Liver (tissue), 9 donors: ENCODE measurements around the gene NR5A2. TPM values are rescaled to one million over a fixed set of nuclear protein-coding genes. Genes with fewer than 3 reads are reported as not detected.

Experiments used
- DNase-seq: peaks from one replicate; pipeline ENCODE4 v3.0.0-alpha.2; 2017; ENCODE audit warnings: low spot score
- H3K27ac ChIP-seq, 2 donors: one replicate each; pipeline ENCODE4 v1.7.0; 2013; ENCODE audit warnings: inconsistent platforms in 2 of 2, low read length in 2 of 2, control low read depth in 1 of 2, low read depth in 1 of 2, mild to moderate bottlenecking in 1 of 2
- H3K27me3 ChIP-seq, 4 donors: one replicate each; pipeline versions ENCODE4 v1.6.1 to v1.7.0; 2013; ENCODE audit warnings: low read length in 3 of 4, inconsistent platforms in 1 of 4, mild to moderate bottlenecking in 1 of 4, moderate library complexity in 1 of 4; ENCODE audit not compliant: control insufficient read depth in 4 of 4, insufficient read depth in 4 of 4
- H3K36me3 ChIP-seq, 4 donors: one replicate each; pipeline versions ENCODE4 v1.6.1 to v1.7.0; 2013; ENCODE audit warnings: low read length in 3 of 4, mild to moderate bottlenecking in 3 of 4, low read depth in 1 of 4, moderate library complexity in 1 of 4; ENCODE audit not compliant: control insufficient read depth in 4 of 4, insufficient read depth in 3 of 4
- H3K4me1 ChIP-seq, 4 donors: one replicate each; pipeline versions ENCODE4 v1.6.1 to v1.7.0; 2013; ENCODE audit warnings: low read length in 3 of 4, mild to moderate bottlenecking in 3 of 4, moderate library complexity in 1 of 4; ENCODE audit not compliant: control insufficient read depth in 4 of 4, insufficient read depth in 4 of 4
- H3K4me3 ChIP-seq, 3 donors: one replicate each; pipeline versions ENCODE4 v1.6.1 to v1.7.0; 2013; ENCODE audit warnings: low read length in 3 of 3, control low read depth in 1 of 3, low read depth in 1 of 3, mild to moderate bottlenecking in 1 of 3
- H3K9ac ChIP-seq, 2 donors: one replicate each; pipeline ENCODE4 v1.7.0; 2013; ENCODE audit warnings: low read length in 2 of 2, mild to moderate bottlenecking in 2 of 2, moderate library complexity in 2 of 2, control low read depth in 1 of 2, low read depth in 1 of 2
- H3K9me3 ChIP-seq, 4 donors: one replicate each; pipeline versions ENCODE4 v1.6.1 to v1.7.0; 2013; ENCODE audit warnings: low read length in 3 of 4; ENCODE audit not compliant: control insufficient read depth in 4 of 4
- EGR1 ChIP-seq, 2 donors: IDR thresholded peaks; 2 replicates each; pipeline ENCODE4 v1.6.1; 2016 to 2018; ENCODE audit warnings: antibody characterized with exemption in 2 of 2, low read depth in 2 of 2
- FOXA1 ChIP-seq: IDR thresholded peaks from 2 replicates; pipeline ENCODE4 v1.6.1; 2016; ENCODE audit warnings: antibody characterized with exemption
- FOXA2 ChIP-seq: IDR thresholded peaks from 2 replicates; pipeline ENCODE4 v1.6.1; 2016; ENCODE audit warnings: antibody characterized with exemption
- HNF4A ChIP-seq, 2 donors: conservative IDR thresholded peaks; 2 replicates each; pipeline ENCODE4 v1.6.1; 2016; ENCODE audit warnings: antibody characterized with exemption in 2 of 2, mild to moderate bottlenecking in 2 of 2
- HNF4G ChIP-seq: IDR thresholded peaks from 2 replicates; pipeline ENCODE4 v1.6.1; 2016; ENCODE audit warnings: antibody characterized with exemption
- JUND ChIP-seq, 2 donors: IDR thresholded peaks; 2 replicates each; pipeline ENCODE4 v1.6.1; 2016; ENCODE audit warnings: antibody characterized with exemption in 2 of 2
- NR2F2 ChIP-seq: IDR thresholded peaks from 2 replicates; pipeline ENCODE4 v1.6.1; 2016; ENCODE audit warnings: antibody characterized with exemption
- RAD21 ChIP-seq, 2 donors: IDR thresholded peaks; 2 replicates each; pipeline ENCODE4 v1.6.1; 2016; ENCODE audit warnings: antibody characterized with exemption in 2 of 2, mild to moderate bottlenecking in 2 of 2
- RXRA ChIP-seq, 2 donors: IDR thresholded peaks; 2 replicates each; pipeline ENCODE4 v1.6.1; 2017 to 2018; ENCODE audit warnings: antibody characterized with exemption in 2 of 2, mild to moderate bottlenecking in 1 of 2
- SP1 ChIP-seq: IDR thresholded peaks from 2 replicates; pipeline ENCODE4 v1.6.1; 2018; ENCODE audit warnings: antibody characterized with exemption, mild to moderate bottlenecking
- TAF1 ChIP-seq: conservative IDR thresholded peaks from 2 replicates; pipeline ENCODE4 v1.6.1; 2016; ENCODE audit warnings: antibody characterized with exemption, mild to moderate bottlenecking
- YY1 ChIP-seq: IDR thresholded peaks from 2 replicates; pipeline ENCODE4 v1.6.1; 2016; ENCODE audit warnings: antibody characterized with exemption, mild to moderate bottlenecking
- WGBS: extraction: QIAGEN DNeasy Blood & Tissue Kit; methylation state at CpG from one replicate; pipeline ENCODE4 v1.1.7; 2013; 5-methylcytosine and 5-hydroxymethylcytosine counted together
- polyA plus RNA-seq, 2 donors: library from polyadenylated mRNA; stranded (reverse) in 1 of 2; unstranded in 1 of 2; fragments of 200-250 nt in 1 of 2; fragments of >200 nt in 1 of 2; fragmentation: Nextera tagmentation in 1 of 2; extraction: Ambion mirVana in 1 of 2; gene quantifications; one replicate each; pipeline versions ENCODE4 v1.2.1 to v1.2.3, GENCODE V29; 2013 to 2015
- total RNA-seq, 2 donors: library from RNA; depleted of rRNA; stranded (reverse); fragments of >200 nt; gene quantifications; one replicate each; pipeline ENCODE4 v1.2.3, GENCODE V29; 2014
- TF ChIP-seq, protein P1 (sequence below): IDR thresholded peaks from 2 replicates; pipeline ENCODE4 v1.6.1; 2016; ENCODE audit warnings: antibody characterized with exemption
- TF ChIP-seq, protein P2 (sequence below): fragments of 150-350 bp; IDR thresholded peaks from 2 replicates; pipeline ENCODE4 v1.5.1; 2017; ENCODE audit warnings: improper control_type of control experiment, low read depth, low read length; ENCODE audit not compliant: missing input control
- TF ChIP-seq, protein P3 (sequence below): IDR thresholded peaks from 2 replicates; pipeline ENCODE4 v1.6.1; 2016; ENCODE audit warnings: antibody characterized with exemption, mild to moderate bottlenecking
- TF ChIP-seq, protein P4 (sequence below): IDR thresholded peaks from 2 replicates; pipeline ENCODE4 v1.6.1; 2016; ENCODE audit warnings: antibody characterized with exemption
- TF ChIP-seq, protein P5 (sequence below): IDR thresholded peaks from 2 replicates; pipeline ENCODE4 v1.6.1; 2016; ENCODE audit warnings: antibody characterized with exemption
- donor health status: healthy.
- donor health status: healthy.
- donor health status: healthy.
- donor health status: healthy.
- donor health status: healthy.

The NR5A2 gene
- total and polyA plus RNA-seq, 4 donors, result 10.0 to 37.5 (median 21.1) TPM

DNA sequence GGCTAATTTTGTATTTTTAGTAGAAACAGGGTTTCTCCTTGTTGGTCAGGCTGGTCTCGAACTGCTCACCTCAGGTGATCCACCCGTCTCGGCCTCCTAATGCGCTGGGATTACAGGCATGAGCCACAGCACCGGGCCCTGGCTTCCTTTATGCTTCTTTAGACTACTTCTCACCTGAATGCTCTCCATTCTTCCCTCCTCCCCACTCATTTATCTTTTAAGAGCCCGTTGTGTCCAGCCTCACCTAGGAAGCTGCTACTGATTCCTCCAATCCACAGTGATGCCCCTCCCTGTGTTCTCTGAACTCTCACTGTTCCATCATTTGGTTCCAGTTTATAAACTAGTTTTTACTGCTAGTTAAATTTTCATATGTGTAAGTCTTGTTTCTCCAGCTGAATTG lies 44.9 kb upstream of the NR5A2 start:
- DNase-seq, result no peak
- no peaks in the 10 kb centered on the region for H3K27me3 ChIP-seq
- TF ChIP-seq FOXA1 (no peak), HNF4A (conservative IDR thresholded peaks at IDR 0.05) (no peak), RAD21 (IDR thresholded peaks at IDR 0.05) (no peak), FOXA2 (no peak), SP1 (no peak), EGR1 (IDR thresholded peaks at IDR 0.05; ENCODE audit: low read depth in 2 of 2) (no peak), YY1 (no peak), NR2F2 (no peak)
- TF ChIP-seq, protein P1, sequence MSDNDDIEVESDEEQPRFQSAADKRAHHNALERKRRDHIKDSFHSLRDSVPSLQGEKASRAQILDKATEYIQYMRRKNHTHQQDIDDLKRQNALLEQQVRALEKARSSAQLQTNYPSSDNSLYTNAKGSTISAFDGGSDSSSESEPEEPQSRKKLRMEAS, result no peak
- TF ChIP-seq, protein P2, sequence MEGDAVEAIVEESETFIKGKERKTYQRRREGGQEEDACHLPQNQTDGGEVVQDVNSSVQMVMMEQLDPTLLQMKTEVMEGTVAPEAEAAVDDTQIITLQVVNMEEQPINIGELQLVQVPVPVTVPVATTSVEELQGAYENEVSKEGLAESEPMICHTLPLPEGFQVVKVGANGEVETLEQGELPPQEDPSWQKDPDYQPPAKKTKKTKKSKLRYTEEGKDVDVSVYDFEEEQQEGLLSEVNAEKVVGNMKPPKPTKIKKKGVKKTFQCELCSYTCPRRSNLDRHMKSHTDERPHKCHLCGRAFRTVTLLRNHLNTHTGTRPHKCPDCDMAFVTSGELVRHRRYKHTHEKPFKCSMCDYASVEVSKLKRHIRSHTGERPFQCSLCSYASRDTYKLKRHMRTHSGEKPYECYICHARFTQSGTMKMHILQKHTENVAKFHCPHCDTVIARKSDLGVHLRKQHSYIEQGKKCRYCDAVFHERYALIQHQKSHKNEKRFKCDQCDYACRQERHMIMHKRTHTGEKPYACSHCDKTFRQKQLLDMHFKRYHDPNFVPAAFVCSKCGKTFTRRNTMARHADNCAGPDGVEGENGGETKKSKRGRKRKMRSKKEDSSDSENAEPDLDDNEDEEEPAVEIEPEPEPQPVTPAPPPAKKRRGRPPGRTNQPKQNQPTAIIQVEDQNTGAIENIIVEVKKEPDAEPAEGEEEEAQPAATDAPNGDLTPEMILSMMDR, result no peak
- TF ChIP-seq, protein P3, sequence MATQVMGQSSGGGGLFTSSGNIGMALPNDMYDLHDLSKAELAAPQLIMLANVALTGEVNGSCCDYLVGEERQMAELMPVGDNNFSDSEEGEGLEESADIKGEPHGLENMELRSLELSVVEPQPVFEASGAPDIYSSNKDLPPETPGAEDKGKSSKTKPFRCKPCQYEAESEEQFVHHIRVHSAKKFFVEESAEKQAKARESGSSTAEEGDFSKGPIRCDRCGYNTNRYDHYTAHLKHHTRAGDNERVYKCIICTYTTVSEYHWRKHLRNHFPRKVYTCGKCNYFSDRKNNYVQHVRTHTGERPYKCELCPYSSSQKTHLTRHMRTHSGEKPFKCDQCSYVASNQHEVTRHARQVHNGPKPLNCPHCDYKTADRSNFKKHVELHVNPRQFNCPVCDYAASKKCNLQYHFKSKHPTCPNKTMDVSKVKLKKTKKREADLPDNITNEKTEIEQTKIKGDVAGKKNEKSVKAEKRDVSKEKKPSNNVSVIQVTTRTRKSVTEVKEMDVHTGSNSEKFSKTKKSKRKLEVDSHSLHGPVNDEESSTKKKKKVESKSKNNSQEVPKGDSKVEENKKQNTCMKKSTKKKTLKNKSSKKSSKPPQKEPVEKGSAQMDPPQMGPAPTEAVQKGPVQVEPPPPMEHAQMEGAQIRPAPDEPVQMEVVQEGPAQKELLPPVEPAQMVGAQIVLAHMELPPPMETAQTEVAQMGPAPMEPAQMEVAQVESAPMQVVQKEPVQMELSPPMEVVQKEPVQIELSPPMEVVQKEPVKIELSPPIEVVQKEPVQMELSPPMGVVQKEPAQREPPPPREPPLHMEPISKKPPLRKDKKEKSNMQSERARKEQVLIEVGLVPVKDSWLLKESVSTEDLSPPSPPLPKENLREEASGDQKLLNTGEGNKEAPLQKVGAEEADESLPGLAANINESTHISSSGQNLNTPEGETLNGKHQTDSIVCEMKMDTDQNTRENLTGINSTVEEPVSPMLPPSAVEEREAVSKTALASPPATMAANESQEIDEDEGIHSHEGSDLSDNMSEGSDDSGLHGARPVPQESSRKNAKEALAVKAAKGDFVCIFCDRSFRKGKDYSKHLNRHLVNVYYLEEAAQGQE, result no peak
- TF ChIP-seq, protein P4, sequence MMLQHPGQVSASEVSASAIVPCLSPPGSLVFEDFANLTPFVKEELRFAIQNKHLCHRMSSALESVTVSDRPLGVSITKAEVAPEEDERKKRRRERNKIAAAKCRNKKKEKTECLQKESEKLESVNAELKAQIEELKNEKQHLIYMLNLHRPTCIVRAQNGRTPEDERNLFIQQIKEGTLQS, result no peak
- TF ChIP-seq, protein P5, sequence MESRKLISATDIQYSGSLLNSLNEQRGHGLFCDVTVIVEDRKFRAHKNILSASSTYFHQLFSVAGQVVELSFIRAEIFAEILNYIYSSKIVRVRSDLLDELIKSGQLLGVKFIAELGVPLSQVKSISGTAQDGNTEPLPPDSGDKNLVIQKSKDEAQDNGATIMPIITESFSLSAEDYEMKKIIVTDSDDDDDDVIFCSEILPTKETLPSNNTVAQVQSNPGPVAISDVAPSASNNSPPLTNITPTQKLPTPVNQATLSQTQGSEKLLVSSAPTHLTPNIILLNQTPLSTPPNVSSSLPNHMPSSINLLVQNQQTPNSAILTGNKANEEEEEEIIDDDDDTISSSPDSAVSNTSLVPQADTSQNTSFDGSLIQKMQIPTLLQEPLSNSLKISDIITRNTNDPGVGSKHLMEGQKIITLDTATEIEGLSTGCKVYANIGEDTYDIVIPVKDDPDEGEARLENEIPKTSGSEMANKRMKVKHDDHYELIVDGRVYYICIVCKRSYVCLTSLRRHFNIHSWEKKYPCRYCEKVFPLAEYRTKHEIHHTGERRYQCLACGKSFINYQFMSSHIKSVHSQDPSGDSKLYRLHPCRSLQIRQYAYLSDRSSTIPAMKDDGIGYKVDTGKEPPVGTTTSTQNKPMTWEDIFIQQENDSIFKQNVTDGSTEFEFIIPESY, result no peak
- H3K27ac ChIP-seq, result no peak overlapping the region
- H3K9ac ChIP-seq, result no peak overlapping the region
- no peak overlapping the region for H3K4me3 ChIP-seq
- WGBS, result 89% methylated on average over 6 of the region's 6 CpGs
- no peaks in the 10 kb centered on the region for H3K9me3 ChIP-seq
- no peaks in the 10 kb centered on the region for H3K36me3 ChIP-seq
- no peaks in the 10 kb centered on the region for H3K4me1 ChIP-seq

DNA sequence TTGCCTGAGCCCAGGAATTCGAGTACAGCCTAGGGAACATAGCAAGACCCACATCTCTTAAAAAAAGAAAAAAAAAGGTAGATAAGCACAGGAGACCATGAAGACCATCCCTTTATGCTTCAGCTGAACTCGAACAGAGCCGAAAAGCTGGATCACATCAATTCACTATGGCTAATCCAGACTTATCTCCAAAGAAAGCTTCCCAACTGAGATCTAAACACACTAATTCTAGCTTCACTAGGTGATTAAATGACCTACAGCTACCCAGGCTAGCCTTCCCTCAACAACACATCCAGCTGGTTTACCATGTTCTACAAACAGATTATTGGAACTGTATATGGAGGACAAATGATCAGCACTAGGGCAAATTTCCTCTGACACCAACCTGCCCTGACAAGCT lies 44.0 kb upstream of the NR5A2 start:
- WGBS, result 91% methylated on average over 3 of the region's 3 CpGs
- no peaks in the 10 kb centered on the region for H3K9me3 ChIP-seq
- no peak overlapping the region for H3K27ac ChIP-seq
- DNase-seq, result no peak
- H3K36me3 ChIP-seq, result no peaks in the 10 kb centered on the region
- no peak overlapping the region for H3K9ac ChIP-seq
- no peaks in the 10 kb centered on the region for H3K4me1 ChIP-seq
- H3K27me3 ChIP-seq, result no peaks in the 10 kb centered on the region
- H3K4me3 ChIP-seq, result no peak overlapping the region
- TF ChIP-seq, protein P2, result no peak
- no peak for TF ChIP-seq JUND (IDR thresholded peaks at IDR 0.05)
- TF ChIP-seq, protein P3, result no peak
- TF ChIP-seq FOXA1, result no peak
- no peak for TF ChIP-seq FOXA2
- no peak for TF ChIP-seq EGR1 (IDR thresholded peaks at IDR 0.05; ENCODE audit: low read depth in 2 of 2)
- TF ChIP-seq, protein P4, result no peak
- TF ChIP-seq HNF4G, result no peak
- TF ChIP-seq HNF4A (conservative IDR thresholded peaks at IDR 0.05), result no peak
- TF ChIP-seq TAF1, result no peak
- TF ChIP-seq RAD21 (IDR thresholded peaks at IDR 0.05), result no peak
- no peak for TF ChIP-seq YY1
- no peak for TF ChIP-seq NR2F2
- no peak for TF ChIP-seq RXRA (IDR thresholded peaks at IDR 0.05)
- TF ChIP-seq, protein P1, result no peak
